Activated CD8-positive, alpha-beta memory T cell treated with anti-CD3 and anti-CD28 coated beads for 24 hours (primary cell): ENCODE data around the gene RNF19B.
A peak's percentile ranks its signal among the peaks of the same experiment; 100 is the strongest.
"Not testable (repeated sequence)": the region's sequence is repeated elsewhere in the genome, so short reads cannot be mapped to it uniquely, and the experiment has no call there.

Experiments
- DNase-seq: peaks from one replicate; pipeline ENCODE4 v3.0.0-alpha.2; 2020

RNF19B gene

DNA sequence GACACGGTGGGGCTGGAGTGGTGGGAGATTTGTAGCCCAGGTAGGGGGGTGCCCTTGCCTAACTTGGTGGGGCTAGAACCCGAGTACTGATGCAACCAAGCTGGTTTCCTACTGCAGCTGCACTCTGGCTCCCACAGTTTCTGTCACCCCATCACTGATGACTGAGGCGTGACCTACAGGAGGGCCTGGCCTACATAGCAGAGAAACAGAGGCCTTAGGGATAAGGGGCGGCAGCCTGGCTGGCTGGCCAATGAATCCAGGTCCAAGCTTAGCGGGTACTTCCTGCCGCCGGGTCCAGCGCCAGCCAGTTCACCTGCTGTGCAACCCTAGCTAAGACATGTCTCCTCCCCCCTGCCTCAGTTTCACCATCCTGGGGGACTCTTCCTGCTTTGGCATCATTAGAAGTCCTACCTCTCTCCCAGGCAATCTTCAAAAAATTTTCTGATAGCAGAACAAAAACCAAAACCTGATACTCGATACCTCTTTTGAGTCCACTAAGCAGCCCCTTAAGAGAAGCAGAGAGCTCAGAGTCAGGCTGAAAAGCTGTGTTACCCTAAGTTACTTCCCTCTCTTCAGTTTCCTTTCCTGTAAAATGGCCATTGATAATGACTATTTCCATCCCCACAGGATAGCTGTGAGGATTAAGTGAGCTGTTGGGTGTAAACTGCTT lies 27.3 kb upstream of the RNF19B start:
- no peak for DNase-seq

GRCh38 chr1:32991386-32991785 lies 26.8 kb upstream of the RNF19B start:
- DNase-seq, result no peak

DNA sequence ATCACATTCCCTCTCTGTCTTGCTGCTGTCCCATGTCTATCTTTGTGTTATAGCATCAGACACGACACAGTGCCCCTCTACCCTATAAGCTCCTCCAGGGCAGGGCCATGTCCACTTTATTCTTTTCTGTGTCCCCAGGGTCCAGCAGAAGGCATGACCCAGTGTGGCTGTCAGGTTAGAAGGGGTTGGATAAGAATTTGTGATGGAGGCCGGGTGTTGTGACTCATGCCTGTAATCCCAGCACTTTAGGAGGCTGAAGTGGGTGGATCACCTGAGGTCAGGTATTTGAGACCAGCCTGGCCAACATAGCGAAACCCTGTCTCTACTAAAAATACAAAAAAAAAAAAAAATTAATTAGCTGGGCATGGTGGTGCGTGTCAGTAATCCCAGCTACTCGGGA lies 26.3 kb upstream of the RNF19B start:
- no peak for DNase-seq

DNA sequence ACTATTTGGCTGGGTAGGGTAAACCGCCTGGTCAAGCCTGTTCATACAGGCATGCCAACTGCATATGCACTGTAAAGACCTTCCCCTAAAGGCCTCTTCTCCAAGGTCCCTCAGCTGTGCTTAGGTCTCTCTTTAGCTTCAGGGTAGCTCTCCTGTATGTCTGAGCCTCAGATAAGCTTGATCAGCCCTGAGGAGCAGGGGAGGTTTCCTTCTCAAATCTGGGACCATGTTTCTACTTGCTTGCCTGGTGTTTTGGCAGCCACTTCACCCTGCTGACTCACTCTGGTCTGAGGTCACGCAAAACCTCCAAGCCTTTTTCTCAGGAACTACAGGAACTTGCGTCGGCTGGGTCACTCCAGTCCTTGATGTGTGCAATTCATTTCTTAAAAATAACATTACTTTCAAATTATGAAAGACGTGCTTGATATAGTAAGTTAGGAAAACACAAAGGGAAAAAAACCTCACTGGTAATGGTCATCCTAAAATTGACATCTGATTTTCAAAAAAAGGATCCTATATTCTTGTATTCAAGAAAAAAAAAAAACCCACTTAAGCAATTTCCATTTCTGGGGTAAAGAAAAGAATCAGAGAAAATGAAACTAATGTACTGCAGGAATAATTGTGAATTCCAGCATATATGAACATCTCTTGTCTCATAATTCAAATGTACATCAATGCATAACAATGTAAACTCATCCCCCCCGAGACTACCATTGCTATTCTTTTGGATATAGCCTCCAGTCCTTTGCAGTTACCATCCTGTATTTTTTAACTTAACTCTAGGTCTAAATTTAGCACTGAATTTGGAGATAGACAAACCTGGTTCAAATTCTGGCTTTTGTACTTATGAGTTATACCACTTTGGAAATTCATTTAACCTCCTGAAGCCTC lies 24.8 kb upstream of the RNF19B start:
- no peak for DNase-seq

DNA sequence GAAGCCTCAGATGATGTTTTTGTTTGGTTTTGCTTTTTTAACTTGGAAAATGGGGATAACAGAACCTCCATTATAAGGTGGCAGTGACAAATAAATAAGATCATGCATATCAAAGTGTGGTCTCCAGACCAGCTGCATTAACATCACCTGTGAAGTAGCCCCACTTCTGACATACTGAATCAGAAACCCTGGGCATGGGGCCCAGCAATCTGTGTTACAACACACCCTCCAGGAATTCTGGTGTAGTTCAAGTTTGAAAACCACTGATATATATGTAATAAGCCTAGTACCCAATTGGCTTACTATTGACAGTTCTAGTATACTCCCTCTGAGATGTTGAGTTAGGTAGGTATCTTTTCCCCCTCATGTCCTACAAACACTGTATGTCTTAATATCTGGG lies 24.1 kb upstream of the RNF19B start:
- no peak for DNase-seq

GRCh38 chr1:32985226-32985625 lies 20.6 kb upstream of the RNF19B start:
- no peak for DNase-seq

DNA sequence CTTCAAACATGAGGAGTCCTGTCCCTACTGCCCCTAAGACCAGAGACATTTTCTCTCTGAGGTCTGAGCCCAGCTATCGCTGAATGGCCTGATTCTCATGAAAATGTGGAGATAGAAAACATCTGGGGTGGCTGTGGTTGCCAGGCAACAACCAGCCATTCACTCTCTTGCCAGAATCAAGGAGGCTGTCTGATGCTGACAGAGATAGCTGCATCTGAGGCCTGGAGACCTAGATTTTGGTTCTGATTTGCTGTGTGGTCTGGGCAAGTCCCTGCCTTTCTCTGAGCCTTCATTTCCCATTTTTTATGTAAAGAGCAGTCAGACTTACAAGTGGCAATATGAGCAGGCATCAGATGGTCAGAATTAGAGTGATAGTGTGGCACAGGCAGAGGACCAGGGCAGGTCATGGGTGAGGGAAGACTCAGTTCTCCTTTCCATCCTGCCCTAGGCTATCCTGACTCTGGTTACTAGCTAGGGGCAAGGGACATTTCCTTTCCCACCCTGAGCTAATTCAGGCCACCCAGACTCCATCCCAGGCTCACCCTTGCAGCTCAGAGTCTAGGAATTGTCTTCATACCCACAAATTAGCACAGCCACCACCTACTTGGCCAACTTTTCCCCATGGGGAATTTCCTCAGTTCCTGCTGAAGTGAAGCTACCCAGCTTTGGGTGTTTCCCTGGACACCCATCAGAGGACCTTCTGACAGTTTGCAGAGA lies 20.0 kb upstream of the RNF19B start:
- no peak for DNase-seq

GRCh38 chr1:32984090-32984454 lies 19.5 kb upstream of the RNF19B start:
- DNase-seq, result no peak

DNA sequence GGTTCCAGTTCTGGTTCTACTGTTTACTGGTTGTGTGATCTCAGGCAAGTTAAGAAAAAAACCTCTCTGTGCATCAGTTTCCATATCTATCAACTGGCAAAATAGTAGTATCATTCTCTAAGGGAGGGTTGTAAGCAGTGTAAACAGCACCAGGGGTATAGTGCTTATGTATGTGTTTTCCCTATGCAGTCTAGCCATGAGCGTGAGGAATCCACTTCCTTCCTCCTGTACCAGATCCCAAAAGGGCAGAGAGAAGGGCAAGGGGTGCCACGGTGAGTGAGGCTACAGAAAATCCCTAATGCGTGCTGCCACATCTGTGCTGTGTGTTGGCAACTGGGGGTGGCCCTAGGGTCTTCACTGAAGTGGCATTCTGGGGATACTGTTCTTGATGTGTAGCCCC lies 18.4 kb upstream of the RNF19B start:
- no peak for DNase-seq

DNA sequence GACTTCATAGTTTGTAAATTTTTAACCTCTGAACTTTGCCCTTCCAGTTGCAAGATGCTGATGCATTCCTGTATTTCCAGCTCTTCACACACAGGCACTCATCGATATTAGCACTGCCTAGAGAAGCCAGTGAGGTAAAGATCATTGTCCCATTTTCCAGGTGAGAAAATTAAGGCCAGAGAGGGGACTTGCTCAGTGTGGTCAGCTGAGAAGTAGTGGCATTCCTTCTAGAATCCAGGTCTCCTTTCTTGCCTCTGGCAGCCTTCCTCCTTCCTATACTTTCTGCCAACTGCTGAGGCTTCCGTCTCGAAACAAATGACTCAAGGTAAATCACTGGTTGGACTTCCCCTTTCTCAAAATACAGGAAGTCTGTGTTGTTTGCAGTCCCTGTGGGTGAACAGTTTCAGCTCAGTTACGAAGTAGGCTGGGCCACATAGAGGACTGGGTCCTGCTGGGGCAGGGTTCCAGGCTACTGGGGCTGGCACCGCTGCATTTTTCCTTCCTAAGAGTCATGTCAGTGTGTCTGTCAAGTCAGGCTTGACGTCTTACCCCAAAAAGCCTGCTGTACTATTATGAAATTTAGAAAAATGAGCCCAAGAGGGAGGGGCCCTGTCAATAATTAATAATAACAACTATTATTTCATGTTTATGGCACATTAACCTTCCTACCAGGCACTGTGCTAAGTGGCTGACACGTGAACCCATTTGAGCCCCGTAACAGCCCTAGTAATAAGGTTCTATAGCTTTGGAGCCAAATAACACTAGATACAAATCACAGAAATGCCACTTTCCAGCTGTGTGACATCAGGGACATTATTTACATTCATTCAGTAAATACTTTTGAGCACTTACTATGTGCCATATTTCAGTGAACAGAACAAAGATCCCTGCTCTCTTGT lies 16.6 kb upstream of the RNF19B start:
- DNase-seq, result peak; percentile 75

DNA sequence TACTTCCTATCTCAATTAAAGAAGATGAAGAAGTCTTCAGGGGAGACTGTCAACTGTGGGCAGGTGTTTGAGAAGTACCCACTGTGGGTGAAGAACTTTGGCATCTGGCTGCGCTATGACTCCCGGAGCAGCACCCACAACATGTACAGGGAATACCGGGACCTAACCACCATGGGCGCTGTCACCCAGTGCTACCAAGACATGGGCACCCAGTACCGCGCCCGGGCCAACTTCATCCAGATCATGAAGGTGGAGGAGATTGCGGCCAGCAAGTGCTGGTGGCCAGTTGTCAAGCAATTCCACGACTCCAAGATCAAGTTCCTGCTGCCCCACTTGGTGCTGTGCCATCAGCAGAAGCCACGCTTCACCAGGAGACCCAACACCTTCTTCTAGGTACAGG lies 15.5 kb upstream of the RNF19B start:
- no peak for DNase-seq

DNA sequence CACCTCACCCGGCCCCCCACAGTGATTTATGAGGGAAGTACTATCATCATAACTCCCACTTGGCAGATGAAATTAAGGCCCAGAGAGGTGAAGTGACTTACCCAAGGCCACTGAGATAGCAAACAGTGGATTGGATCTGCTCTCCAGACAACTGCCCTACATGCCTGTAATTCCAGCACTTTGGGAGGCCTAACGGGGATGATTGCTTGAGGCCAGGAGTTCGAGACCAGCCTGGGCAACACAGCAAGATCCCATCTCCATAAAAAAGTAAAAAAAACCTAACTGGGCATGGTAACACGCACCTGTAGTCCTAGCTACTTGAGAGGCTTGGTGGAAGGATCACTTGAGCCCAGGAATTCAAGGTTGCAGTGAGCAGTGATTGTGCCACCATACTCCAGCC lies 14.2 kb upstream of the RNF19B start:
- no peak for DNase-seq

- no peak for DNase-seq
Measured at GRCh38 chr1:32977546-32978087, 13.0 kb upstream of the RNF19B start.

GRCh38 chr1:32975055-32975454 lies 10.4 kb upstream of the RNF19B start:
- DNase-seq, result not testable (repeated sequence)

DNA sequence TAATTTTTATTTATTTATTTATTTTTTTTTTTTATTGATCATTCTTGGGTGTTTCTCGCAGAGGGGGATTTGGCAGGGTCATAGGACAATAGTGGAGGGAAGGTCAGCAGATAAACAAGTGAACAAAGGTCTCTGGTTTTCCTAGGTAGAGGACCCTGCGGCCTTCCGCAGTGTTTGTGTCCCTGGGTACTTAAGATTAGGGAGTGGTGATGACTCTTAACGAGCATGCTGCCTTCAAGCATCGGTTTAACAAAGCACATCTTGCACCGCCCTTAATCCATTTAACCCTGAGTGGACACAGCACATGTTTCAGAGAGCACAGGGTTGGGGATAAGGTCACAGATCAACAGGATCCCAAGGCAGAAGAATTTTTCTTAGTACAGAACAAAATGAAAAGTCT lies 8.8 kb upstream of the RNF19B start:
- not testable (repeated sequence) for DNase-seq

GRCh38 chr1:32972814-32973428 lies 8.3 kb upstream of the RNF19B start:
- DNase-seq, result no peak

GRCh38 chr1:32971576-32971975 lies 7.0 kb upstream of the RNF19B start:
- no peak for DNase-seq

- DNase-seq, result no peak
Measured at GRCh38 chr1:32971156-32971555, 6.5 kb upstream of the RNF19B start.

- DNase-seq, result no peak
Measured at GRCh38 chr1:32969566-32969965, 5.0 kb upstream of the RNF19B start.

- no peak for DNase-seq
Measured at GRCh38 chr1:32967888-32968568, 3.4 kb upstream of the RNF19B start.

- no peak for DNase-seq
Measured at GRCh38 chr1:32966900-32967299, 2.3 kb upstream of the RNF19B start.
